Measurements from ENCODE around the gene SERPINB4. TPM values are rescaled to one million over a fixed set of nuclear protein-coding genes. Genes with fewer than 3 reads are reported as not detected.

SERPINB4 gene
- total and polyA plus RNA-seq, 2 of the 8 experiments (the other 6 are each of a cell fraction or from before 2014, with no cell fraction given), result 0.32 to 0.36 TPM

DNA sequence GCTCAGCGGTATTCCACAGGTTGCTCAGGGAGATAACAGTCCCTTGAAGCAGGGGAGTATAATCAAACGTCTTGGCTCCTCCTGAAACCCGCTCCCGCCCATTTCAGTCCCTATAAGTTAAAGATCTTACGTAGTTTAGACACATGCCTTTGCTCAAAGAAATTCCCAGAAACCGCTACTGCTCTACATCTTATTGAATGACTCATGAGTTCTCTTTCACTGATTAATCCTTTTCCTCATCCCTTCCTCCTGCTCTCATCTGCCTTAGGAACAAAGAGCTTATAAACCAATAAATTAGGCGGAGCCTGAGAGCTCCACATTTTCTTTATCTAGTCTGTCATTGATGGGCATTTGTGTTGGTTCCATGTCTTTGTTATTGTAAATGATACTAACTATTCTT lies 4.2 kb upstream of the SERPINB4 start (continued):
- TF ChIP-seq, protein P1, sequence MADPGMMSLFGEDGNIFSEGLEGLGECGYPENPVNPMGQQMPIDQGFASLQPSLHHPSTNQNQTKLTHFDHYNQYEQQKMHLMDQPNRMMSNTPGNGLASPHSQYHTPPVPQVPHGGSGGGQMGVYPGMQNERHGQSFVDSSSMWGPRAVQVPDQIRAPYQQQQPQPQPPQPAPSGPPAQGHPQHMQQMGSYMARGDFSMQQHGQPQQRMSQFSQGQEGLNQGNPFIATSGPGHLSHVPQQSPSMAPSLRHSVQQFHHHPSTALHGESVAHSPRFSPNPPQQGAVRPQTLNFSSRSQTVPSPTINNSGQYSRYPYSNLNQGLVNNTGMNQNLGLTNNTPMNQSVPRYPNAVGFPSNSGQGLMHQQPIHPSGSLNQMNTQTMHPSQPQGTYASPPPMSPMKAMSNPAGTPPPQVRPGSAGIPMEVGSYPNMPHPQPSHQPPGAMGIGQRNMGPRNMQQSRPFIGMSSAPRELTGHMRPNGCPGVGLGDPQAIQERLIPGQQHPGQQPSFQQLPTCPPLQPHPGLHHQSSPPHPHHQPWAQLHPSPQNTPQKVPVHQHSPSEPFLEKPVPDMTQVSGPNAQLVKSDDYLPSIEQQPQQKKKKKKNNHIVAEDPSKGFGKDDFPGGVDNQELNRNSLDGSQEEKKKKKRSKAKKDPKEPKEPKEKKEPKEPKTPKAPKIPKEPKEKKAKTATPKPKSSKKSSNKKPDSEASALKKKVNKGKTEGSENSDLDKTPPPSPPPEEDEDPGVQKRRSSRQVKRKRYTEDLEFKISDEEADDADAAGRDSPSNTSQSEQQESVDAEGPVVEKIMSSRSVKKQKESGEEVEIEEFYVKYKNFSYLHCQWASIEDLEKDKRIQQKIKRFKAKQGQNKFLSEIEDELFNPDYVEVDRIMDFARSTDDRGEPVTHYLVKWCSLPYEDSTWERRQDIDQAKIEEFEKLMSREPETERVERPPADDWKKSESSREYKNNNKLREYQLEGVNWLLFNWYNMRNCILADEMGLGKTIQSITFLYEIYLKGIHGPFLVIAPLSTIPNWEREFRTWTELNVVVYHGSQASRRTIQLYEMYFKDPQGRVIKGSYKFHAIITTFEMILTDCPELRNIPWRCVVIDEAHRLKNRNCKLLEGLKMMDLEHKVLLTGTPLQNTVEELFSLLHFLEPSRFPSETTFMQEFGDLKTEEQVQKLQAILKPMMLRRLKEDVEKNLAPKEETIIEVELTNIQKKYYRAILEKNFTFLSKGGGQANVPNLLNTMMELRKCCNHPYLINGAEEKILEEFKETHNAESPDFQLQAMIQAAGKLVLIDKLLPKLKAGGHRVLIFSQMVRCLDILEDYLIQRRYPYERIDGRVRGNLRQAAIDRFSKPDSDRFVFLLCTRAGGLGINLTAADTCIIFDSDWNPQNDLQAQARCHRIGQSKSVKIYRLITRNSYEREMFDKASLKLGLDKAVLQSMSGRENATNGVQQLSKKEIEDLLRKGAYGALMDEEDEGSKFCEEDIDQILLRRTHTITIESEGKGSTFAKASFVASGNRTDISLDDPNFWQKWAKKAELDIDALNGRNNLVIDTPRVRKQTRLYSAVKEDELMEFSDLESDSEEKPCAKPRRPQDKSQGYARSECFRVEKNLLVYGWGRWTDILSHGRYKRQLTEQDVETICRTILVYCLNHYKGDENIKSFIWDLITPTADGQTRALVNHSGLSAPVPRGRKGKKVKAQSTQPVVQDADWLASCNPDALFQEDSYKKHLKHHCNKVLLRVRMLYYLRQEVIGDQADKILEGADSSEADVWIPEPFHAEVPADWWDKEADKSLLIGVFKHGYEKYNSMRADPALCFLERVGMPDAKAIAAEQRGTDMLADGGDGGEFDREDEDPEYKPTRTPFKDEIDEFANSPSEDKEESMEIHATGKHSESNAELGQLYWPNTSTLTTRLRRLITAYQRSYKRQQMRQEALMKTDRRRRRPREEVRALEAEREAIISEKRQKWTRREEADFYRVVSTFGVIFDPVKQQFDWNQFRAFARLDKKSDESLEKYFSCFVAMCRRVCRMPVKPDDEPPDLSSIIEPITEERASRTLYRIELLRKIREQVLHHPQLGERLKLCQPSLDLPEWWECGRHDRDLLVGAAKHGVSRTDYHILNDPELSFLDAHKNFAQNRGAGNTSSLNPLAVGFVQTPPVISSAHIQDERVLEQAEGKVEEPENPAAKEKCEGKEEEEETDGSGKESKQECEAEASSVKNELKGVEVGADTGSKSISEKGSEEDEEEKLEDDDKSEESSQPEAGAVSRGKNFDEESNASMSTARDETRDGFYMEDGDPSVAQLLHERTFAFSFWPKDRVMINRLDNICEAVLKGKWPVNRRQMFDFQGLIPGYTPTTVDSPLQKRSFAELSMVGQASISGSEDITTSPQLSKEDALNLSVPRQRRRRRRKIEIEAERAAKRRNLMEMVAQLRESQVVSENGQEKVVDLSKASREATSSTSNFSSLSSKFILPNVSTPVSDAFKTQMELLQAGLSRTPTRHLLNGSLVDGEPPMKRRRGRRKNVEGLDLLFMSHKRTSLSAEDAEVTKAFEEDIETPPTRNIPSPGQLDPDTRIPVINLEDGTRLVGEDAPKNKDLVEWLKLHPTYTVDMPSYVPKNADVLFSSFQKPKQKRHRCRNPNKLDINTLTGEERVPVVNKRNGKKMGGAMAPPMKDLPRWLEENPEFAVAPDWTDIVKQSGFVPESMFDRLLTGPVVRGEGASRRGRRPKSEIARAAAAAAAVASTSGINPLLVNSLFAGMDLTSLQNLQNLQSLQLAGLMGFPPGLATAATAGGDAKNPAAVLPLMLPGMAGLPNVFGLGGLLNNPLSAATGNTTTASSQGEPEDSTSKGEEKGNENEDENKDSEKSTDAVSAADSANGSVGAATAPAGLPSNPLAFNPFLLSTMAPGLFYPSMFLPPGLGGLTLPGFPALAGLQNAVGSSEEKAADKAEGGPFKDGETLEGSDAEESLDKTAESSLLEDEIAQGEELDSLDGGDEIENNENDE (IDR thresholded peaks at IDR 0.05; ENCODE audit: insufficient replicate concordance, low read length), result no peak

Data from H1 (cell line).